GM19023 (cell line): Measurements from ENCODE around the gene FBLN1.
"Not testable (repeated sequence)": the region's sequence is repeated elsewhere in the genome, so short reads cannot be mapped to it uniquely, and the experiment has no call there.

Source experiments
- ATAC-seq: cut with Tn5 transposase; IDR thresholded peaks from one replicate; pipeline ENCODE4 v1.9.1; 2021; ENCODE audit warnings: mild to moderate bottlenecking, moderate library complexity; ENCODE audit not compliant: unreplicated experiment

The FBLN1 gene, protein sequence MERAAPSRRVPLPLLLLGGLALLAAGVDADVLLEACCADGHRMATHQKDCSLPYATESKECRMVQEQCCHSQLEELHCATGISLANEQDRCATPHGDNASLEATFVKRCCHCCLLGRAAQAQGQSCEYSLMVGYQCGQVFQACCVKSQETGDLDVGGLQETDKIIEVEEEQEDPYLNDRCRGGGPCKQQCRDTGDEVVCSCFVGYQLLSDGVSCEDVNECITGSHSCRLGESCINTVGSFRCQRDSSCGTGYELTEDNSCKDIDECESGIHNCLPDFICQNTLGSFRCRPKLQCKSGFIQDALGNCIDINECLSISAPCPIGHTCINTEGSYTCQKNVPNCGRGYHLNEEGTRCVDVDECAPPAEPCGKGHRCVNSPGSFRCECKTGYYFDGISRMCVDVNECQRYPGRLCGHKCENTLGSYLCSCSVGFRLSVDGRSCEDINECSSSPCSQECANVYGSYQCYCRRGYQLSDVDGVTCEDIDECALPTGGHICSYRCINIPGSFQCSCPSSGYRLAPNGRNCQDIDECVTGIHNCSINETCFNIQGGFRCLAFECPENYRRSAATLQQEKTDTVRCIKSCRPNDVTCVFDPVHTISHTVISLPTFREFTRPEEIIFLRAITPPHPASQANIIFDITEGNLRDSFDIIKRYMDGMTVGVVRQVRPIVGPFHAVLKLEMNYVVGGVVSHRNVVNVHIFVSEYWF

DNA sequence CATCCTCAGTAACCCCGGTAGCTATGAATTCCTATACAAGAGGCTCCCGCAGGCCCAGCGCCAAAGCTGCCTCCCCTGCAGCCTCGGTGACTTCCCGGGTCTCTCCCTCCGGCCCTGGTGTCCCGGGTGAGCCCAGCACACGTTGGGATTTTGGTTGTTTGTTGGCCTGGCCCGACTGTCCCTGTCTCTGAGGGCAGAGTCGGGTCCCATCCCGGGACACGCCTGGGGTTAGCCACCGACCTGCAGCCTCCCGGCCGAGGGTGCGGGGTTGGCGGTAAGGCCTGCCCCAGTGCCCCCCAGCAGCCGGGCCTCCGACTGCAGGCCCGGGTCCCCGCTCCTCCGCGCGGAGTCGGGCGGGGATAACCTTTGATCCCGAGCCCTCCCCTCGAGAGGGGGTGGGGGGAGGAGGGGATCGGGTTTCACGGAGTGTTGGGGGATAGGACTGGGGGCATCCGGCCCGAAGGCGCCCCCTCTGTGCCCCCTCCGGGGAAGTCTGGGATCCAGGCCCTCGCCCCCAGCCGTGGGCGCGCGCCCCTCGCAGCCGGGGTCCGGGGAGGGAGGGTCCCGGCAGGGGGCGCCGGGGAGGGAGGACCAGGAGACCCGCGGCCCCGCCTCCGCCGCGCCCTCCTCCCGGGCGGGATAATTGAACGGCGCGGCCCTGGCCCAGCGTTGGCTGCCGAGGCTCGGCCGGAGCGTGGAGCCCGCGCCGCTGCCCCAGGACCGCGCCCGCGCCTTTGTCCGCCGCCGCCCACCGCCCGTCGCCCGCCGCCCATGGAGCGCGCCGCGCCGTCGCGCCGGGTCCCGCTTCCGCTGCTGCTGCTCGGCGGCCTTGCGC, at the start of gene FBLN1:
FBLN1 (plus strand) TSS at position 669 of the 835 bp plus-strand sequence; CDS start at position 772, 103 bp downstream.
- no peak for ATAC-seq

DNA sequence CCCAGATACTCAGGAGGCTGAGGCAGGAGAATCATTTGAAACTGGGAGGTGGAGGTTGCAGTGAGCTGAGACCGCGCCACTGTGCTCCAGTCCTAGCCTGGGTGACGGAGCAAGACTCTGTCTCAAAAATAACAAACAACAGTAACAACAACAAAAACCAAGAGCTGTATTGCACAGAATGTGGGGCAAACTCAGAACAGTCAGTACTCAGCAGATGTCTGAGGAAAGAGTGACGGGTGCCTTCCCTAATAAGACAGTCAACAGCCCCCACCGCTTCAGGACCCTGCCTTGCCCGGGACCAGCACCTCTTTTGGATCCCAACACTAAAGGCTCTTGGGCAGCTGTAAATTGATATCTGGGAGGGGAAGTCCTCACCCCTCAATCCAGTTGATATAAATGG, 48.9 kb upstream of the FBLN1 start:
- no peak for ATAC-seq

DNA sequence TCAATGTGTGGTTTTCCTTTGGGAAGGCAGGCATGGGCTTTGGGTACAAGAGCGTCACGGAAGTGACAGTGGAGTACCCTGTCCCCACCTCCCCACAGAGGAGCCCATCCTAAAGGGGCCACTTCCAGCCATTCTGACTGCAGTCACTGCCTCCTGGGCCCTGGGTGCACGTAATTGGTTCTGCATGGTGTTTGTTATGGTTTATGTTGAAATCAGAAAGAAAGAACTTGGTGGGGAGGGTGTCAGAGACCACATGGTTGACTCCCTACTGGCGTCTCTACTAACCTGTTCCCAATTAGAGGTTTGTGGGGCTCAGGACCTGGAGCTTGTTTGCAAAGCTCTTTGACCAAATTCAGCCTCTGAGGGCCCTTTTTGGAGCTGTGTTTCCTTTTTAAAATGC, 48.4 kb upstream of the FBLN1 start:
- ATAC-seq = no peak

DNA sequence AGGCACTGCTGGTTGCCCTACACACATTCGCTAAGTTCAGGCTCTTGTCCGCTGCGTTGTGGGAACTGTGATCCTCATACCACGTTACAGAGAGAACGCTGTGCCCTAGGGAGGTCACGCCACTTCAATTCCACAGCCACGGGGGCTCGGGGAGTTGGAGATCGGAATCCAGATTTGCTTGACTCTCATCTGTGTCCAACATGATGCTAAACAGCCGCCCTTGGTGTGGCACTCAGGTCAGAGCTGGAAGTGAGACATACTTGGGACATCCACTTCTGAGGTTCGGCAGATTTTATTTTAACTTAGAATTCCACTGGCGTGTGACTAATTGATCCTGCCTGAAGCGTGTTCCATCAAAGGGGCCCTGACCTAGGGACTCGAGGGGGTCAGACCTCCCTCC, 47.5 kb upstream of the FBLN1 start:
- no peak for ATAC-seq

DNA sequence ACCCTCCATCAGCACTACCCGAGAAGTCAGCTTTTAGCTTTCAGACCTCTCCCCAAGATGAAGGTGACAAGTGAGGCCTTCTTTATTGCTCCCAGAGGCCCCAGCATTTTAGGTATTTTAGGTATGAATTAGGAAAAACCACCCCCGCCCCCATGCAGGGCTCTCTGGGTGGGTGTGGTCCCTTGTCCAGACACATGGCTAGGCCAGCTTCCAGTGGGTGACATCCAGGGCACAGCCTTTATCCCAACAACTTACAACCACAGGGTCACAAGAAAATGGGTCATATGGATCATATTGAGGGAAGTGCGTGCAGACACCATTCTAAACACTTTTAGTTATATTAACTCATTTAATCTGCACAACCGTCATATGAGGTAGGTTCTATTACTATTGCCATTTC, 47.1 kb upstream of the FBLN1 start:
- no peak for ATAC-seq

DNA sequence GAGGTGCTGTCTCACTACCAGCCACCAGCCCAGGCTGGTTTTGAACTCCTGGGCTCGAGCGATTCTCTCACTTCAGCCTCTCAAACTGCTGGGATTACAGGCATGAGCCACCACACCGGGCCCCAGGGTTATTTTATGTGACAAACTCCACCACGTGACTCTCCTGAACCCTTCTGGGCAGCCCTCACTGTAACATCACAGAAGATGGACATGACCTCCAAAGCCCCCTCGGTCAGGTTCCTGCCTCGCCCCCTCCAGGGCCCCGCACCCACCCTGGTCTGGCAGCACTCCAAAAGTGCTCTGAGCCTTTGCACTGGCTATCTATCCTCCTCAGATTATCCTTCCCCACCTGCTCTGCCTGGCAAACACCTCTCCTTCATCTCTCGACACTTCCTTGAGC, 45.9 kb upstream of the FBLN1 start:
- no peak for ATAC-seq

DNA sequence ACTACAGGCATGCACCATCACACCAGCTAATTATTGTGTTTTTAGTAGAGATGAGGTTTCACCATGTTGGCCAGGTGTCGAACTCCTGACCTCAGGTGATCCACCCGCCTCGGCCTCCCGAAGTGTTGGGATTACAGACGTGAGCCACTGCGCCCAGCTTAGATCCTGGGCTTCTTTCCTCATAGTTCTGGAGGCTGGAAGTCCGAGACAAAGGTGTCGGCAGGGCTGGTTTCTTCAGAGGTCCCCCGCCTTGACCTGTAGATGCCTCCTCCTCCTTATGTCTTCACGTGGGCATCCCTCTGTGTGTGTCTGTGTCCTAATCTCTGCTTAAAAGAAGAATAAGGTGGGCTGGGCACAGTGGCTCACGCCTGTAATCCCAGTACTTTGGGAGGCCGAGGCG, 44.2 kb upstream of the FBLN1 start:
- no peak for ATAC-seq

DNA sequence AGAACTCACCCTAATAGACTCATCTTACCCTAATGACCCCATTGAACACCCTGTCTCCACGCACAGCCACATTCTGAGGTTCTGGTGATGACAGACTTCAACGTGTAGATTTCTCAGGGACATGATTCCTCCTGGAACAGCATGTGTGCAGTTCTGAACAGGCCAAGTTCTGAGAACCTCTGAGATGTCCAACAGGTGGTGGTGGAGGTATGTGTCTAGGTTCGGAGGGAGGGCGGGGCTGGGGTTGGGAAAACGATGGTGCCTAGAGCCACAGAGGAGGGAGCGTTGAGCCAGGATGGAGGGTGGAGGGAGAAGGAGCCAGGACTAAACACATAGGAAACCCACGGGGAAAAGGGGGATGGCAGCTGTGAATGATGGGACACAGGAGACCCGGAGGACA, 43.4 kb upstream of the FBLN1 start:
- ATAC-seq = no peak

DNA sequence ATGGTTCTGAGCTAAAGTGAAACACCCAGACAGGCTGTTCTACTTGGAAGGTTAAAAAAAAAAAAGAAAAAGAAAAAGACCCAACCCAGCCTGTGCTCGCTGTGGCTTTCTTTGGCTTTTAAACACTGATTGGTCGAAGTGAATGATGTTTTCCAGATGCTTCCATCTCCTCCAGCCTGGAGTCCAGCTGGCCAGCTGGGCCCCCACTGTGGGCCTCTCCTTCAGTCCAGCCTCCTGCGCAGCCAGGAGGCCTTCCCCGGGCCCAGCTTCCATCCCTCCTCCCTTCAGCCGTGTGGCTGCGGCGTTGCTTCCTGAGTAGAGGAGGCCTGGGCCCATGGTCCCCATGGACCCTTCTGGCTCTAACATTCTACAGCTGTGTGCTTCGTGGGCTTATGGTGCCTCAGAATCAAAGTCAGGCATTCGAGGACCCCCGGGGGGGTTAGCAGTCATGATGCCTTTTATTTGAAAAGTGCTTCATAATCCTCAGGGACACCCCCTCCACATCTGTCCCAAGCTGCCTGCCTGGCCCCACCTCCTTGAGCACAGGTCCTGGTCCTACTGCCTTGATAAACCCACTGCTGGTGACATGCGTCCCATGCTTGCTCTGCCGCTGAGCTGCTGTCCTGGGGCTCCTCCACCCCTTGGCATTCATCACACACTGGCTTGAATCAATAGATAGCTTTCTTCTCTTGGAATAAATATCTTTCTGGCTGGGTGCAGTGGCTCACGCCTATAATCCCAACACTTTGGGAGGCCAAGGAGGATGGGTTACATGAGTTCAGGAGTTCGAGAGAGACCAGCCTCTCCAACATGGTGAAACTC, 42.2 kb upstream of the FBLN1 start:
- no peak for ATAC-seq

DNA sequence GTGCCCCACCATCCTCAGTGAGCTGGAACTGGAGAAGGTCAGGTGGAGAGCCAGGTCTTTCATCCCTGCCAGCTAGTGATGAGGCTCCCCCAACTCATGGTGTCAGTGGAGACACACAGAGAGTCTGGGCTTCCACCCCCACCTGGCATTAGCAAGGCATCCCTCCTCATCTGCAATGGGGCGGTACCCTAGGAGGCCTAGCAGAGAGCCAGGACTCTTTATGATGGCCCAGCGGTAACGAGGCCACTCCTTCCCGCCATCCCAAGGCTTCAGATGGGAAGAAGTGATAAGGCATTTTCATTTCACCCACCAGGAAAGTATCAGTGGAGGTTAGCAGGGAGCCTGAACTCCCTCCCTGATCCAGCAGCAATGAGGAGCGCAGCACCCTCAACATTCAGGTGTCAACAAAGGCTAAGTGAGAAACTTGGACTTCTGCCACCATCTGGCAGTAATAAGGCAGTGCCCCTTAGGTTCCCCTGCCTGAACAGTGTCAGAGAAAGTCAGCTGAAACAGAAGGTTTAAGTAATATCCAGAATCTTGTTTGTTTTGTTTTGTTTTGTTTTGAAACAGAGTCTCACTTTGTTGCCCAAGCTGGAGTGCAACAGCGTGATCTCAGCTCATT, 40.5 kb upstream of the FBLN1 start:
- no peak for ATAC-seq

DNA sequence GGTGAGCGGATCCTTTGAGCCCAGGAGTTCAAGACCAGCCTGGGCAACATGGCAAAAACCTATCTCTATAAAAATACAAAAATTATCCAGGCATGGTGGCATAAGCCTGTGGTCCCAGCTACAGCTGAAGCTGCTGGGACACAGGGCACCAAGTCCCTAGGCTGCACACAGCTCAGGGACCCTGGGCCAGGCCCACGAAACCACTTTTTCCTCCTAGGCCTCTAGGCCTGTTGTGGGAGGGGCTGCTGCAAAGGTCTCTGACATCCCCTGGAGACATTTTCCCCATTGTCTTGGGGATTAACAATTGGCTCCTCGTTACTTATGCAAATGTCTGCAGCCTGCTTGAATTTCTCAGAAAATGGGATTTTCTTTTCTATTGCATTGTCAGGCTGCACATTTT, 39.0 kb upstream of the FBLN1 start:
- not testable (repeated sequence) for ATAC-seq

DNA sequence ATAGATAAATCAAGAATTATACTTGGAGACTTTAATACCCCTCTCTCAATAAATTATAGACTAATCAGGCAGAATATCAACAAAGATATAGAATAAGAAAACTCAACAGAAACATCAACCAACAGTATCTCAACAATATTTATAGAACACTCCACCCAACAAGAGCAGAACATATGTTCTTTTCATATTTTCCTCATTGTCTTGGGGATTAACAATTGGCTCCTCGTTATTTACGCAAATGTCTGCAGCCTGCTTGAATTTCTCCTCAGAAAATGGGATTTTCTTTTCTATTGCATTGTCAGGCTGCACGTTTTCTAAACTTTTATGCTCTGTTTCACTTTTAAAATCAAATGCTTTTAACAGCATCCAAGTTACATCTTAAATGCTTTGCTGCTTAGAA, 37.0 kb upstream of the FBLN1 start:
- no peak for ATAC-seq

DNA sequence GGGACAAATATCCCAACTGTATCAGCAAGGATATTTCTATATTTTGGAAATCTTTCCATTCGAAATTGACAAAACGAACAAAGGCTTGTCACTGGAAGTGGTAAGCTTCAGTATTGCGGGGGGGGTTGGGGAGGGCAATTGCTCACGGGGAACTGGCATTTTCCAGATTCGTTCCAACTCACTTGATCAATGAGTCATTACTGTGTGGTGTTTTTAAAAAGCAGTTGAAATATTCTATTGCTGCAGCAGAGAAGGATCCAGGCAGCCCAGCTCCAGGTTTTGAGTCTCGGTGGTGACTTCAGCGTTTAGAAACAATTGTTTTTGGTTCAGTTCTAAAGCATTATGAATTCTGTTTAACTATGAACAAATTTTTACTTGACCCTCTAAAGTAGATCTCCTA, 33.8 kb upstream of the FBLN1 start:
- ATAC-seq = no peak

DNA sequence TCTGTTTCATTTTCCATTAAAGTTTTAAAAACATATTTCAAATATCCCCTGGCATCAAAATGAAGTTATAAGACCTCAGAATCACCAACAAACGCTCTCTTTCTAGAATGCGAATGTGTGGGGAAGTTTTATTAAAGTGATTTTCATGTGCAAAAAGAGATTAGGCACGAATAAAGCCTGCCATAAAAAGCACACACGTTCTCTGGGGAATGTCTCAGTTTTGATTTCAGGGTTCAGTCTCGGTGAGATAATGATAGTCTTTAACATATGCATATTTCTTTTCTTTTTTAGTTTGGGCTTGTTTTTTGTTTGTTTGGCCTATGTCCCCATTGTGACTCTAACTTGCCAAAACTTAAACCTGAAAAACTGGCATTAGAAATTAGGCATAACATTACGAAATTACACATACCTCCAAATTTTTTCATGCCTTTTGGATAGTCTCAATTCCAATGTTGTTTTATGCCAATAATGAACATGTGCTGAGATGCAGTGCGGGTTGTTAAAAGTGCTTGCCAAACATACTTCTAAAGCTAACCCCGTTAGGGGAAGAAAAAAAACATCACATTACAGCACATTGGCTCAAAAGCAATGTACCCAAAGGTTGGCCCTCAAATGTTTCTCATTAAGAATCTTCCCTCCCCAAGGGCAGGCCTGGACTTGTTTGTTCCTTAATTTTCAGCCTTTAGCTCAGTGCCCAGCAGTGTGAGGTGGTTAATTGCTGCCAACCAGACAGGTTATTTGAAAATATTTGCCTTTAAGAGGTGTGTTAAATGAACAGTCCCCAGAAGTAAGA, 33.2 kb upstream of the FBLN1 start:
- ATAC-seq = no peak

DNA sequence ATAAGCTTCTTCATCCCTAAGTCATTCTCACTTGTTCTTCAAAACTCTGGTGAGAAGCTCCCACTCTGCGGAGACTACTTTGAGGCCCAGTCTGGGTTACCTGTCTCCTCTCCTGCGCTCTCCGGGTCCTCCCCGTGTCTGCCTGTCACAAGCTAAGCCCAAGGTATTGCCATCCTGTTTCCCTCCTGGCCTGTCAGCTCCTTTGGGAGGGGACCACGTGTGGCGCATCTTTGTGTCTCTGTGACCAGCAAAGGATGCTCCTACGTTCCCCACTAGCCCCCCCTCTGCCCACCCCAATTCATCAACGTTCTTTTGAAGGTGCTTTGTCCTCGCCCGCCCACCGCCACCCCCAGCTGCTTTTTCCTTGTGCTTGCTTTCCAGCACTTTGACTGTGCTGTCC, 31.8 kb upstream of the FBLN1 start:
- no peak for ATAC-seq

DNA sequence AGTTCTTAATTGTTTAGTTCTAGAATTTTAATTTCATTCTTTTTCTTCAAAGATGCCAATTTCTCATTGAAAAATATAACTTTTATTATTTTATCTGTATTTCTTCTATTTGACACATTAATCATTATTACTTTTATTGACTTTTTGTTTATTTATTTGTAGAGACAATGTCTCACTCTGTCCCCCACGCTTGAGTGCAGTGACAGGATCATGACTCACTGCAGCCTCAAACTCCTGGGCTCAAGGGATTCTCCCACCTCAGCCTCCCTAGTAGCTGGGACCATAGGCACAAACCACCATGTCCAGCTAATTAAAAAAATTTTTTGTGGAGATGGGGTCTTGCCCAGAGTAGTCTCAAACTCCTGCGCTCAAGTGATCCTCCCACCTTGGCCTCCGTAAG, 30.3 kb upstream of the FBLN1 start:
- ATAC-seq = no peak

DNA sequence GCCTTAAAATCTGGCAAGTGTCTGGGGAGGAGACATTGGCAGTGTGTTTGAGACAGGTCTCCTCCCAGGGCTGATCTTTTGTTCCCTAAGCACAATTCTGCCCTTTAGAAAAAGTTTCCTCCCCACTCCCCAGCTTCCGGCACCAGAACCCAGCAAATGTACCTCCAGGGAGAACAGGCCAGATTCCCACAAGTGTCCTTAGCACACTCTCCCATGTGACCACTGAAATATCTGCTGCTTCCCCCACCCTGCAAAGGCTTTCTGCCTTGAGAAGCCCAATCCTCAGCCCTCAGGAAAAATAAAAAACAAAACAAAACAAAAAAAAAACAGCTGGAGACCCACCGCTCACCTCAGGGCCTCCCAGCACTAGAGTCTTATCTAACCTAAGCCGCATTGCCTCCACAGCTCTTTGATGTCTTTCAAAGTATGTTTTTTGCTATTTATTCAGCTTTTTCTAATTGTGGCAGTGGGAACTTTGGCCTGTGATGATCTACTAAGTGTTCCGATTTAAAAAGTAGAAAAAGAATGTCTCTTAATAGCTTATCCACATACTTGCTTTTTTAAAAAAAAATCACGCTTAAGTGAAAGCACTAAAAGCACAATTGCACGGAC, 29.0 kb upstream of the FBLN1 start:
- no peak for ATAC-seq

DNA sequence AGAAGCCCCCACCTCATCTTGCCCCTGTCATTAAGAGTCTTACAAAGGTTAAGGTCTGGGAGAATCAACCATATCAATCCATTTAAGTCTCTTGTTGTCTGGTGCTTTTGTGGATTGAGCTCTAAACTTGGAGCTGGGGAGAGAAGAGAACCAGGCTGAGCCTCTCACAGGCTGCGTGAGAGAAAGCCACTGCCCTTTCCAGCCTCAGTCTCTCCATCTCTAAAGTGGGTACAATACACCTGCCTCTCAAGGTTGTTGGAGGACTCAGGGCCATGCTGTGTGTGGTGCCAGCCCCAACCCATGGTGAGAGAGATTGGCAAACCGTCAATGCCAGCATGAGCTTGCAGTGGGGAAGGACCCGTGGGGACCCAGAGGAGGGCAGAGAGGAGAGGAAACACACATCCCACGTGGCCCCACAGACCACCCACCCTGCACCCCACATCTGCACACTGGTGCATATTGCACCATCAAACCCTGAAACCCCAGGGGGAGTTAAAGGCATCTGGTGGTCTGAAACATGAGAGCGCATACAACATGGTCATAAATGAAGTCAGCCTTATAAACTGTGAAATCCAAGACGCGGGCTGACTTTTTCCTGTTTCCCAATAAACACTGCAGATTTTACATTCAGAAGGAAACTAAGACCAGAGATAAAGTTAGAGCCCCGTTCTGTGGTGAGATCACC, 27.5 kb upstream of the FBLN1 start:
- ATAC-seq = no peak
